Colon (tissue), 2 donors: ENCODE data around the gene TEX2.
"Not testable (repeated sequence)": the region's sequence is repeated elsewhere in the genome, so short reads cannot be mapped to it uniquely, and the experiment has no call there.

Experiments used
- FAIRE-seq: peaks from 2 replicates; lab custom pipeline; 2012; peaks lifted over from hg19 to GRCh38; lab: Jason Lieb, UNC
- donor health status: control.
- donor health status: control.

TEX2 gene

GRCh38 chr17:64180089-64181073, 82.7 kb downstream of the TEX2 start:
- no peak for FAIRE-seq

GRCh38 chr17:64179024-64179423, 84.0 kb downstream of the TEX2 start:
- not testable (repeated sequence) for FAIRE-seq

- no peak for FAIRE-seq
Measured at GRCh38 chr17:64178011-64178825, 84.8 kb downstream of the TEX2 start.

- no peak for FAIRE-seq
Measured at GRCh38 chr17:64177311-64178010, 85.6 kb downstream of the TEX2 start.

GRCh38 chr17:64176556-64176955, 86.5 kb downstream of the TEX2 start:
- no peak for FAIRE-seq

GRCh38 chr17:64174686-64175456, 88.2 kb downstream of the TEX2 start:
- FAIRE-seq, result no peak

- no peak for FAIRE-seq
Measured at GRCh38 chr17:64173646-64174045, 89.4 kb downstream of the TEX2 start.

GRCh38 chr17:64172510-64172909, 90.5 kb downstream of the TEX2 start:
- no peak for FAIRE-seq

- FAIRE-seq, result no peak
Measured at GRCh38 chr17:64171041-64171440, 92.0 kb downstream of the TEX2 start.

- no peak for FAIRE-seq
Measured at GRCh38 chr17:64170286-64170685, 92.8 kb downstream of the TEX2 start.

GRCh38 chr17:64167666-64168065, 95.4 kb downstream of the TEX2 start:
- not testable (repeated sequence) for FAIRE-seq

- no peak for FAIRE-seq
Measured at GRCh38 chr17:64166876-64167275, 96.2 kb downstream of the TEX2 start.

- FAIRE-seq, result no peak
Measured at GRCh38 chr17:64165347-64165746, 97.7 kb downstream of the TEX2 start.

GRCh38 chr17:64164596-64165285, 98.3 kb downstream of the TEX2 start:
- FAIRE-seq, result no peak

GRCh38 chr17:64163468-64163867, 99.6 kb downstream of the TEX2 start:
- FAIRE-seq, result no peak

- FAIRE-seq, result no peak
Measured at GRCh38 chr17:64162554-64162953, 100.5 kb downstream of the TEX2 start.

GRCh38 chr17:64161380-64162176, 101.5 kb downstream of the TEX2 start:
- FAIRE-seq, result no peak

GRCh38 chr17:64160378-64160777, 102.7 kb downstream of the TEX2 start:
- FAIRE-seq, result no peak

GRCh38 chr17:64158831-64159590, 104.0 kb downstream of the TEX2 start:
- FAIRE-seq, result no peak
